Body of pancreas (tissue), 4 donors: Measurements from ENCODE around the gene DOCK4.
"Not testable (repeated sequence)": the region's sequence is repeated elsewhere in the genome, so short reads cannot be mapped to it uniquely, and the experiment has no call there.

Experiments used
- CTCF ChIP-seq, 7 experiments: fragments of 450-650 bp in 4 of 7; fragments of 200-600 bp in 3 of 7; sonication (generic) in 3 of 7; IDR thresholded peaks; one replicate each; pipeline ENCODE4 v1.5.1; 2016 to 2019; ENCODE audit warnings: antibody characterized with exemption in 7 of 7
- POLR2A ChIP-seq, 3 donors: fragments of 450-650 bp; IDR thresholded peaks; one replicate each; pipeline ENCODE4 v1.6.1; 2016; ENCODE audit warnings: antibody characterized with exemption in 3 of 3, mild to moderate bottlenecking in 2 of 3

DNA sequence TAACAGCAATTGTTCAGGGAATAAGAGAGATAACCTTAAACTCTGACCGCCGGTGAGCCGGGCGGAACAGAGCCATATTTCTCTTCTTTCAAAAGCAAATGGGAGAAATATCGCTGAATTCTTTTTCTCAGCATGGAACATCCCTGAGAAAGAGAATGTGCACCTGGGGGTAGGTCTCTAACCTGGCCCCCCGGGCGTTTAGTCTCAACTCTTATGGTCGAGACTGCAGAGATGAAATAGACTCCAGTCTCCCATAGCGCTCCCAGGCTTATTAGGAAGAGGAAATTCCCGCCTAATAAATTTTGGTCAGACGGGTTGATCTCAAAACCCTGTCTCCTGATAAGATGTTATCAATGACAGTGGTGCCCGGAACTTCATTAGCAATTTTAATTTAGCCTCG, 43.8 kb upstream of the DOCK4 start:
- not testable (repeated sequence) for TF ChIP-seq CTCF, POLR2A (IDR thresholded peaks at IDR 0.05)
